Activated gamma-delta T cell treated with anti-CD3 and anti-CD28 coated beads, Interleukin-2, amount 50 U/mL, for 16 hours (primary cell): ENCODE measurements around the gene PROCA1.
"Not testable (repeated sequence)": the region's sequence is repeated elsewhere in the genome, so short reads cannot be mapped to it uniquely, and the experiment has no call there.

ENCODE experiments used
- DNase-seq: peaks from one replicate; pipeline ENCODE4 v3.0.0-alpha.2; 2020; ENCODE audit warnings: low read depth

Gene PROCA1

DNA sequence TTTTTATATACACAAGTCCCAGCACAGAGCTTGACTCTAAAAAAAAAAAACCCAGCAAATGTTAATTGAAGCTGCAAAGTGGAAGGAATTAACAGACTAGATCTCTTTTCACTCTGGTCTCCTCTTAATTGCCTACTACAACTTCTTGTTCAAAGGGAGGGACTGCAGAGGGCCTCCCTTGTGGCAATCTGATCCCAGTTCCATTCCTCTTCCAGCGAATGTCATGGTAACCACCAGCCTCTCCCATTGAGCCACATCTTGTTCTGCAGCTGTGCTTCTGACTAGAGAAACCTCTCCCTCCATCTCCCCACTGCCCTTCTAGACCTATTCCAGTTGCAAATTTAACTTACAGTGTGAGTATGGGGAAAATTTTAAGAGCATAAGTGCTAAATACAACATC, 43.8 kb downstream of the PROCA1 start:
- no peak for DNase-seq

DNA sequence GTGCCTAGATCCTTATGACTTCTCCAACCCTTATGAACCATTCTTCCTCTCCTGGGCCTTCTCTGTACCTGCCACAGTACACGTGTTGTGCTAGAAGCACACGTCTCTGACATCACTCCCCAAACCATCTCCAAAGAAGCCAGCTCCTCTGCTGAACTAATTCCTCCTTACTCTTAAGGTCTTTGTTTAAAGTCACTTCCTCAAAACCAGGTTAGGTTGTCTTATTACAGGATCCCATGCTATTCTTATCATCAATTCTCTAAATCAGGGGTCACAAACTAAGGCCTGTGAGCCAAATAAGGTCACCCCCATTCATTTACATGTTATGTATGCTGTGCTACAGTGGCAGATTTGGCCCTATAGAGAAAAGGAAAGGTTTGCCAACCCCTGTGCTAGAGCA, 45.7 kb downstream of the PROCA1 start:
- no peak for DNase-seq

GRCh38 chr17:28663723-28664122, 48.0 kb downstream of the PROCA1 start:
- no peak for DNase-seq

DNA sequence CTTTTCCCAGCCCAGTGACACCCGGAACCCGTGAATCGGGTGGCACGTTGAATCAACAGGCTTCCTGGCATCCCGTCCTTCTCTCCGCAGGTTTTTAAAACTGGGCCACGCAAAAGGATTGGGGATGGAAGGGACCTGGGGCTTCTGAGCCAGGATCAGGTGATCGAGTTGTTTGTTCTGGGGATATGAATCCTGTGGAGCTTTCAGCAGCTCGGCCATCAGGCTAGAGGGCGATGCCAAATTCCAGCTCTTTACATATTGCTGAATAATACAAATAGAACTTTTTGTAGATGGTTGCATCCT, 49.2 kb downstream of the PROCA1 start:
- no peak for DNase-seq

DNA sequence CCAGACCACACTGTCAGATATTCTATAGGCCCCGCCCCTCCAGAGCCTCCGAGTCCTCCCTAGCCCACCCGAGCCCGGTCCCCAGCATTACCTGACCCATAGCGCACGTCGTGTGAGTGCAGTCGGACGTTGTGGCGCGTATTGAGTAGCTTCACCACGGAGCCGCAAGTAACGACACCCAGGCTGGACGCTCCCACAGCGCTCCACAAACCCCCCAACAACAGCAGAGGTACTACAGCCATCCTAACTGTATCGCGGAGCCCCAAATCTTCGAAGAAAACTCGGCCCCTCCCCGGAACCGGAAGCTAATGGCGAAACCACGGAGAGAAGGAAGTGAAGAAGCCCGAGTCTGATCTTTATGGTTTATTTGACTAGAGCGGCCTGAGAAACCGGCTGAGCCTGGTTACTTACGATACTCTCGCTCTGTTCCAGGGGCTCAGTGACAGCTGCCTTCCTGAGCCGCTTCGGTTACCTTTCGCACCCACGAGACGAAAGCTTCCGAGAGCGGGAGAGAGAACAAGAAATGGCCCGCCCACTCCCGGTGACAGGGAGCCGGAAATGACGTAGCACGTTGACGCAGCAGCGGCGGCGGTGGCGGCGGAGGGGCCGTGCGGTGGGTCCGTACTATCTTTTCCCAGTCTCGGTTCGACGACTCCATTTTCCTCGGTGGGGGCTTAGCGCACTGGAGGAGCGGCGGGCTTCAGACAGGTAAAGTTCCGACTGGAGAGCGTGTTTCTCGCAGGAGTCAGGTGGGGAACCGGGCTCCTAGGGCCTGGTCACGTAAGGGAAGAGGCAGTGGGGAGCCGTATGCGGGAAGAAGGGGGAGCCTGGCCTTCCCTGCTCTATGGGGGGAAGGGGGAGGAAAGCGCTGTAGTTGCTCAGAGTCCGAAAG, 49.8 kb downstream of the PROCA1 start, which contains the start of the genes SDF2 and SUPT6H:
TSS of gene SDF2 (minus strand) at position 272 of the 892 bp plus-strand sequence. CDS start at position 242, 30 bp downstream.
TSS of gene SUPT6H (plus strand) at position 571 of the 892 bp plus-strand sequence. CDS start 11,197 bp downstream, outside the sequence.
- peak; percentile 91 for DNase-seq

DNA sequence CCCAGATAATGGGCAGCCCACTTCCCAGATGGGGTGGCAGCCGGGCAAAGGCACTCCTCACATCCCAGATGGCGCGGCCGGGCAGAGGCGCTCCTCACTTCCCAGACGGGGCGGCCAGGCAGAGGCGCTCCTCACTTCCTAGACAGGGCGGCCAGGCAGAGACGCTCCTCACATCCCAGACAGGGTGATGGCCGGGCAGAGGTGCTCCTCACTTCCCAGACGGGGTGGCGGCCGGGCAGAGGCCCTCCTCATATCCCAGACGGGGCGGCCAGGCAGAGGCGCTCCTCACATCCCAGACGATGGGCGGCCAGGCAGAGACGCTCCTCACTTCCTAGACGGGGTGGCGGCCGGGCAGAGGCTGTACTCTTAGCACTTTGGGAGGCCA, 52.2 kb downstream of the PROCA1 start:
- DNase-seq: not testable (repeated sequence)

GRCh38 chr17:28658766-28659496, 52.8 kb downstream of the PROCA1 start:
- DNase-seq: not testable (repeated sequence)

DNA sequence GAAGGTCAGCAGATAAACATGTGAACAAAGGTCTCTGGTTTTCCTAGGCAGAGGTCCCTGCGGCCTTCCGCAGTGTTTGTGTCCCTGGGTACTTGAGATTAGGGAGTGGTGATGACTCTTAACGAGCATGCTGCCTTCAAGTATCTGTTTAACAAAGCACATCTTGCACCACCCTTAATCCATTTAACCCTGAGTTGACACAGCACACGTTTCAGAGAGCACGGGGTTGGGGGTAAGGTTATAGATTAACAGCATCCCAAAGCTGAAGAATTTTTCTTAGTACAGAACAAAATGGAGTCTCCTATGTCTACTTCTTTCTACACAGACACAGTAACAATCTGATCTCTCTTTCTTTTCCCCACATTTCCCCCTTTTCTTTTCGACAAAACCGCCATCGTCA, 53.3 kb downstream of the PROCA1 start:
- DNase-seq: not testable (repeated sequence)

DNA sequence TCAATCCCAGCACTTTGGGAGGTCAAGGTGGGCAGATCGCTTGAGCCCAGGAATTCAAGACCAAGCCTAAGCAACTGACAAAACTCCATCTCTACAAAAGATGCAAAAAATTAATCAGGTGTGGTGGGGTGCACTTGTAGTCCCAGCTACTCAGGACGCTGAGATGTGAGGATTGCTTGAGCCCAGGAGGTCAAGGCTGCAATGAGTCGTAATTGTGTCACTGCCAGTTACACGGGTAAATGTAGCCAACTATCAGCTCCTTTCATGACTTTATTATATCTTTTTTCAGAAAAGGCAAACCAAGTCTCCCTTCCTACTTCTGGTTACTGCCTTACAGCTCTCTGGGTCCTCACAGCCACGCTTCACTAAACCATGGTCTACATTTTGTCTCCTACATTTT, 53.9 kb downstream of the PROCA1 start:
- DNase-seq: no peak

- no peak for DNase-seq
Measured at GRCh38 chr17:28655160-28655559, 56.5 kb downstream of the PROCA1 start.
